ENCODE data around the gene ITFG2.
"Not testable (repeated sequence)": the region's sequence is repeated elsewhere in the genome, so short reads cannot be mapped to it uniquely, and the experiment has no call there.

ITFG2 gene

GRCh38 chr12:2863402-2863801 is 50.9 kb downstream of the ITFG2 start:
- DNase-seq (ENCODE audit: low spot score): not testable (repeated sequence)

GRCh38 chr12:2864198-2864597 is 51.7 kb downstream of the ITFG2 start:
- DNase-seq (ENCODE audit: low spot score): no peak

- not testable (repeated sequence) for DNase-seq (ENCODE audit: low spot score)
These were observed 56.6 kb downstream of the ITFG2 start for GRCh38 chr12:2868986-2869632.

Measured in NAMALWA (cell line).